HG02571 (cell line): ENCODE results near the gene OBSL1.
A peak's percentile ranks its signal among the peaks of the same experiment; 100 is the strongest.

Experiments used
- ATAC-seq: cut with Tn5 transposase; IDR thresholded peaks from one replicate; pipeline ENCODE4 v1.9.1; 2021; ENCODE audit warnings: mild to moderate bottlenecking, moderate library complexity; ENCODE audit not compliant: unreplicated experiment

Gene OBSL1

GRCh38 chr2:219597552-219598307 lies 26.4 kb upstream of the OBSL1 start, which contains the start of gene STK11IP:
Gene STK11IP (plus strand): TSS chr2:219597857. CDS start chr2:219598120, 263 bp downstream.
- peak; percentile 93 for ATAC-seq

GRCh38 chr2:219596954-219597551 lies 25.7 kb upstream of the OBSL1 start:
- peak; percentile 0 for ATAC-seq

GRCh38 chr2:219595256-219595655 lies 23.9 kb upstream of the OBSL1 start:
- no peak for ATAC-seq

GRCh38 chr2:219593154-219593553 lies 21.8 kb upstream of the OBSL1 start:
- no peak for ATAC-seq

- no peak for ATAC-seq
Measured at GRCh38 chr2:219592736-219593135, 21.4 kb upstream of the OBSL1 start.

- ATAC-seq: no peak
Measured at GRCh38 chr2:219591091-219591490, 19.8 kb upstream of the OBSL1 start.

GRCh38 chr2:219581346-219581745 lies 10.0 kb upstream of the OBSL1 start:
- ATAC-seq: no peak

- no peak for ATAC-seq
Measured at GRCh38 chr2:219578811-219579613, 7.7 kb upstream of the OBSL1 start.

- no peak for ATAC-seq
Measured at GRCh38 chr2:219576505-219577388, 5.4 kb upstream of the OBSL1 start.

- ATAC-seq: no peak
Measured at GRCh38 chr2:219575566-219576504, 4.5 kb upstream of the OBSL1 start.

- ATAC-seq: no peak
Measured at GRCh38 chr2:219574484-219575311, 3.4 kb upstream of the OBSL1 start.

GRCh38 chr2:219573166-219573565 lies 1.8 kb upstream of the OBSL1 start:
- ATAC-seq: no peak

GRCh38 chr2:219572237-219573001 lies 1.1 kb upstream of the OBSL1 start, which contains the start of gene INHA:
Gene INHA (plus strand): TSS chr2:219572310. CDS start chr2:219572375, 65 bp downstream.
- ATAC-seq: no peak

GRCh38 chr2:219570924-219571310 lies 422 bp downstream of the OBSL1 start:
- no peak for ATAC-seq

- no peak for ATAC-seq
Measured at GRCh38 chr2:219570194-219570923, 980 bp downstream of the OBSL1 start.

GRCh38 chr2:219569635-219570034 lies 1.7 kb downstream of the OBSL1 start:
- ATAC-seq: no peak

GRCh38 chr2:219569041-219569440 lies 2.3 kb downstream of the OBSL1 start:
- ATAC-seq: no peak
